Ecto neural progenitor cell (in vitro differentiated cells): Measurements from ENCODE around the gene PARVB.
"Not testable (repeated sequence)": the region's sequence is repeated elsewhere in the genome, so short reads cannot be mapped to it uniquely, and the experiment has no call there.

ENCODE experiments used
- DNase-seq: peaks from one replicate; pipeline ENCODE4 v3.0.0-alpha.2; 2018; ENCODE audit warnings: low spot score

Gene PARVB

DNA sequence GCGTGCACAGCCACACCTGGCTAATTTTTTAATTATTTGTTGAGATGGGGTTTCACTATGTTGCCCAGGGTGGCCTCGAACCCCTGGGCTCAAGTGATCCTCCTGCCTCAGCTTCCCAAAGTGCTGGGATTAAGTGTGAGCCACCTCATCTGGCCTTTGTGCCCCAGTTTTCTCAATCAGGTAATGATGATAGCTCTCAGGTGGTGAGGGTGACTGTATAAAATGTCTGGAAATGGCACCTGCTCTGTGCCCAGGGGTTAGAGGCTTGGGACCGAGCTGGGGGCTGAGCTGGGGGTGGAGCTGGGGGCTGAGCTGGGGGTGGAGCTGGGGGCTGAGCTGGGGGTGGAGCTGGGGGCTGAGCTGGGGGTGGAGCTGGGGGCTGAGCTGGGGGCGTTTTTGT lies 32.5 kb downstream of the PARVB start:
- not testable (repeated sequence) for DNase-seq

DNA sequence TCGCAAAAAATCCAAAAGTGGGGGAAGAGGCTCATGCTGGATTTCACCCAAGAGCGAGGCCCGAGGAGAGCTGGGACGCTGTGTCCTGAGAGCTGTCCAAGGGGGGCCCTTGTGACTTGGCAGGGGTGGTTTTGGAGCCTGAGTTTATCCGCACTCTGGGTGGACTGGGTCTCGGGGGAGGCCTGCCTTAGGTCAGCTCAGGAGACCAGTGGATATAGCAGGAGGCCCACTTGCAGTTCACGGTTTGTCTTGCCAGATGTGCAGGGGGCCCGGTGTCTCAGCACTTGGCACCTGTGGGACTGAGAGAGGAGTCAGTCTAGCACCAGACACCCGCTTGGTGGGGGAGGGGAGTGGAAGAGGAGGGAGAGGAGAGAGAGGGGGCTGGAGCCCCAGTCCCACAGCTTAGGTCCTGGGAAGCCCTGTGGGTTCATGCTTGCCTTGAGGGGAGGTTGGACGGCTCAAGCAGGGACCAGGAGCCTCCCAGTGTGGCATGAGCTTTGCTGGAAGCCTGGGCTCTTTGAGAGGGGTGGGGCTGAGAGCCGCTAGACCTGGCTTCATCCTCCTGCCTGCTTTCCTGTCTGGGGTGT lies 33.4 kb downstream of the PARVB start:
- DNase-seq = no peak

DNA sequence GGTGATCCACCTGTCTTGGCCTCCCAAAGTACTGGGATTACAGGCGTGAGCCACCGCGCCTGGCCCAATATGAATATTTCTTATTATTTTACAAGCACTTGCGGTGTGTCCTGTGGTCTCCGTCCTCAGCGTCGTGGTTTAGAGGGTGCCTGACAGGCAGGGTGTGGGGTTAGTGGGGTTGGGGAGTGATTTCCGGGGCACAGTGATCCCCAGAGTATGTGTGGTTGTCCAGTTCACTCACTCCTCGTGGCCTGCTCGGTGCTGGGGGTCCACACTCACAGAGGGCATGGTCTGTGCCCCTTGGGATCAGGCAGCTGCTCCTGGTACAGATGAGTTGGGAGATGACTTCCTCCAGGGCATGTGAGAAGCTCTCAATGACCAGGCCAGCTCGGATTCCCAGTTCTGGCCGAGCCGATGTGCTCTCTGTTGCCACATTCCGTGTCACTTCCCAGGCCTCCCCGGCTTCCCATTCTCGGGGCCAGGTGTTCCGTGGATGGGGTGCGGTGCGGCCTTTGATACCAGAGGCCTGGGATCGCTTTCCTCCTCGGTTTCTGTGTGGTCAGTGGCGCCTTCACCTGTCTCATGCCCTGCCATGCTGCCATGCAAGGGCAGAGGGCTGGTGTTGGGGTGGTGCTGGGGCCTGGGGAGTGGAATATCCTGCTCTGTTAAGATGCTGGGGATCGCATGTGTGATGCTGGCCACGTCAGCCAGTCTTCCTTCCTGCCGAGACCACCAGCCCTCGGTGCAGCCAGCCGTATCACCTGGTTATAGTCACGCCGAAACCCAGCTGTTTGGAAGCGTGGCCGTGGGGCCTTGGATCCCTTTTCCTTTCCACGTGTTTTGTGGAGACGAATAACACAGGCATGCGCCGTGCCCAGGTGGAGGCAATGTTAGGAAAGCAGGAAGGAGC lies 39.6 kb downstream of the PARVB start:
- DNase-seq = no peak

DNA sequence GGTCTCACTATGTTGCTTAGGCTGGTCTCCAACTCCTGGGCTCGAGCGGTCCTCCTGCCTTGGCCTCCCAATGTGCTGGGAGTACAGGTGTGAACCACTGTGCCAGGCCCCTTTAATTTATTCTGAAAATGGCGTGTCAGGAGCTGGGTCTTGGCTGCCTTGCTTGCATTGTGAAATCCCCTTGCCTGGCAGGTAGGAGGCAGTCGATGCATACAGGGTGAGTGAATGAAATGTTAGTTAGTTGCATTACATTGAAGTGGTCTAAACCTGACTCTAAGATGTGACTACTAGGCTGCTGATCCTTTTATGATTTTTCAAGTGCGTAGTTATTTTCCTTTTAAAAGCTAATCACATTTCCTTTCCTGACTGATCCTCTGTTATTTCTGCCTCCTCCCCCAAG lies 42.9 kb downstream of the PARVB start:
- no peak for DNase-seq

DNA sequence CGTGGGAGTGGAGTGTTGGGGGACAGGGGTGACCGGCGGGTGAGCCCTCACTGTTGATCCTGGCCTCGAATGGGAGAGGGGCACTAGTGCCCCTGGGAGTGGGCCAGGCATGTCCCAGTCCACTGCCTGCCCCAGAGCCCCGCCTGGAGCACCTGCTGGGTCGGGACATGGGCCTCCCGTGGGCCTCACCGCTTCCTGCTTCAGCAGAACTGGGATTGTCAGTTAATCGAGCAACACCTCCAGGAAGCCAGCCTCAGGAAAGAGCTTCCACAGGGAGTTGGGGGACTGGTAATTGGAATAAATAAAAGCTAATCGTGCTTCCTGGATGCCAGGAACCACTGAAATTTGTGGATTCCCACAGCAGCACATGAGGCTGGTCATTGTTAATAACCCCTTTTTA lies 43.8 kb downstream of the PARVB start:
- no peak for DNase-seq

DNA sequence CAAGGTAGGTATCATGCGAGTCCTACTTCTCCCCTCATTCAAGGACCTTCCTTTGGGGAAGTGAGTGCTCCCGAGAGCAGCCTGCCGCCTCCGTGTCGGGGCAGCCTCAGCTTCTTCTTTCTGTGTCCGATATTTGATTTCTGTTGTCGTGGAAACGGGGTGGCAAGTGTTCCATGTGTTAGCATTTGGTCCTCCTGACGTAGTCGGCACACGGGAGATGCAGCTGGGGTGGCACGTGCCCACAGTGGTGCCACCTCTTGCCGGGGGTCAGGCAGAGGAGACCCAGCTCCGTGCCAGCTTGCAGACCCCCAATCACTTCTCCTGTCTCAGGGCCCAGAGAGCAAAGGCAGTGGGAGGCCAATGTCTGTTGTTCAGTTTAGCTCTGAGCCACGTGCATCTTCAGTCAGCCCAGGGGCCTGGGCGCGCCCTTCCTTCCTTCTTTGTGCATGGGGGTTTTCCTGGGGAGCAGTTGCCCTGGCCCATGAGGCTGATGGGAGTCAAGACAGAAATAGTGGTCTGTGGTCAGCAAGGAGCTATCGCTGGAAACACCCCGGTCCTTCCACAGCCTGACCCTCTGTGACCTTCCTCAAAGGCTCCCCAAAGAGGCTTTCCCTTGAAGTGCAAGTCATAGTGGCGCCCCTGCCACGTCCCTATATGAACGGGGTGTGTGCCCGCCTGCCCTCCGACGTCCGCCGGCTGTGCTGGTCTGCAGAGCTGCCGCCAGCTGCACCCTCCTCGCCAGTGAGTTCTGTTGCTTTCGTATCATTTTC lies 44.5 kb downstream of the PARVB start:
- no peak for DNase-seq

DNA sequence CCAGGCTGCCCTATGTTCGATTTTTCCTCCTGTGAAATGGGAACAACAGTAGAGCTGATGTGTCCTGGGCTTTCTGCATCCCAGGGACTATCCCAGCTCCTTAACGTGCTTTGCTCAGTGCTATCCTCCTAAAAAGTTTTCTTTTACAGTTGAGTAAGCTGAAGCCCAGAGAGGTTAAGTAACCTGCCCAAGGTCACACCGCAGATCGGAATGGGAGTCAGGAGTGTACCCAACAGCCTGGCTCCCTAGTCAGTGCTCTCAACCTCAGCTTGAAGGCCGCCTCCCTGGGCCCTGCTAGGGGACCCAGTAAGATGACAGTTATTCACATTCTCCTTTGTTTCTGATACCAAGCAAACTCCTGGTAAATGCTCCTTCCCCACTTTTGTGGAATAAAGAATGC lies 45.9 kb downstream of the PARVB start:
- no peak for DNase-seq

DNA sequence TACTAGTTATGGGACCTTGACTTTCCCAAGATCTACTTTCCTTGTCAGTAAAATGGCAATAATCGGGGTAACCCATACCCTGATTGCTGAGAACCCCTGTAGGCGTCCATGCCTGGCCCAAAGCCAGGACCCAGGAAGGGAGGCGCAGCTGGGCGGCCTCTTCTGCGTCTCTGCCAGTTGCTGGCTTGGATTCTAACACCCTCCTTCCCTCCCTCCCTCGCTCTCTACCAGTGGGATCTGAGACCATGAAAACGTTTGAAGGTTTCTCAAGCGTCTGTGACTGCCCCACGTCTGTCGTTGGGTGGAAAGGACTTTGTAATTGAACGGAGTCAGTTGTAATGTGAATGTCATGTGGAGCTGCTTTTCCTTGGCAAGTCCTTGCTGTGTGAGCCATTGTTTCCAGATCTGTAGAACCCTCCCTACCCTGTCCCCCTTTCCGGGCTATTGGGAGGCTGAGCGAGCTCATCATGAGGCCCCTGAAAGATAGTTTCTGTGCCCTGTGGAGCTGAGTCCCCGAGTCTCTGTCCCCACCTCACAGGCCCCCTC lies 47.8 kb downstream of the PARVB start:
- DNase-seq = no peak

DNA sequence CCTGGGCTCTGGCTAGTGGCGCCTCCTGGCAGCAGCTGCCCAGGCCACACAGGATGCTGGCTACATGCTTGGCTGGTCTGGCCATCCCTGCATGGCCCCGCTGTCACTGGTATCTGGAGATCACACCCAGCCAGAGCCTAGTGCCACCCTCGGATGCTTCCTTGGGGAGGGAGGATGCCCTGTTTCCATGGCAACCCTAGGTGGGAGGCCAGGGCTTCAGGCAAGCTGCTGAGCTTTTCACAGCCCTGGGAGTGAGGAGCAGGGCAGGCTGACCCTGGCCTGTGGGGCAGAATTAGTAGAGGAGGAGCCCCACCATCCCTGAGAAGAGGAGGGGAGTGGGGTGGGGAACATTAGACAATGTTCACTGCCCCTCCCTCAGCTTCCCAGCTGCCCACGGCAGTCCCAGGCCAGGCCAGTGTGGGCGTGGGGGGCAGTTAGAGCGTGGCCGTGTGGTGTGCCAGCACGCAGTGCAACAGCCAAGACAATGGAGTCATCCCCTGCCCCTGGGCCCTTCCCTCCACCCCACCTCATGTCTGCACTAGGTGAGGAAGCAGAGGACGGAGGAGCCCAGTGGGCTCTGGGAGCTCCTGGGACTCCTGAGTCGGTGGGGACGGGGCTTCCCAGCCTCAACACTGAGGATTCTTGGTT lies 50.4 kb downstream of the PARVB start:
- no peak for DNase-seq

DNA sequence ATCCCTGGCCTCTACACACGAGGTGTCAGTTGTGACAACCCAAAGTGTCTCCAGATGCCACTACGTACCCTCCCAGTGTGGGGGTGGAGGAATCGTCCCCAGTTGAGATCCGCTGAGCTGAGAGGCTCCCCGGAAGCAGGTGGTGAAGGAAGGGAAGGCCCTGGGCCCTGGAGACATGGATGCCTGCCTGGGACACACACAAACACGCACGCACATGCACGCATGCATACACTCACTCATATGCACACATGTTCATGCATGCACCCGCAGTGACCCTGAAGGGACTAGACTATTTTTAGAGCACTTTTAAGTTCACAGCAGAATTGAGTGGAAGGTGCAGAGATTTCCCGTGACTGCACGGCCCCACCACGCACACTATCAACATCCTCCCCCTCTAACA lies 50.9 kb downstream of the PARVB start:
- no peak for DNase-seq

DNA sequence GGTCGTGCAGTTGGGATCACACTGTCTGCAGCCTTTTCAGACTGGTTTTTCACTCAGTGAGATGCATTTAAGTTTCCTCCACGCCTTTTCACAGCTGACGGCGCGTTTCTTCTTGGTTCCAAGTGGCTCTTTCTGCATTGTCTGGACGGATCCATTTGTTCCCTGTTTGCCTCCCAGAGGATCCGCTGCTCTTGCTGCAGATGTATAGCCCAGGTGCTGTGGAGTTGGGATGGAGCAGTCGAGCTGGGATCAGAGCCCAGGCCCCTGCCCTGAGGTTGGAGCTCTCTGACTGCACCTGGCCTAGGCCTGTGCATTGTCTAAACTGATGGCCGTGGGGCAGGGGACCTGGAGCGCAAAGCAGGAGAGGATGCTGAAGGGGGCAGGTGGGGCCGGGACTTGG lies 51.6 kb downstream of the PARVB start:
- no peak for DNase-seq

DNA sequence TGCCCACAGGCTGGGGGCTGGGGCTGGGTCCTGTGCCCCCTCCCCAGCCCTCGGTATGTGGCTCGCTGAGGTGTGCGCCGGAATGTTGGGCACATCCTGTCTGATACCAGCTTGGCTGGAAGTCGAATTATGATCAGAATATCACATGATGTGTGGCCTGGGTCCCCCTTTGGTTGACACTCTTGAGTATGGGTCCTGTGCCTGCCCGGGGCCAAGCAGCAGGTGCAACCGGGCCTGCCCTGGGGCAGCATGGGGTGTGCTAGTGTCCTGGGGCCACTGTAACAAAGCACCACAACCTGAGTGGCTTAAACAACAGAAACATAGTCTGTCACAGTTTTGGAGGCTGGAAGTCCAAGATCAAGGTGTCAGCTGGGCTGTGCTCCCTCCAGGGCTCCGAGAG lies 52.7 kb downstream of the PARVB start:
- DNase-seq = no peak

DNA sequence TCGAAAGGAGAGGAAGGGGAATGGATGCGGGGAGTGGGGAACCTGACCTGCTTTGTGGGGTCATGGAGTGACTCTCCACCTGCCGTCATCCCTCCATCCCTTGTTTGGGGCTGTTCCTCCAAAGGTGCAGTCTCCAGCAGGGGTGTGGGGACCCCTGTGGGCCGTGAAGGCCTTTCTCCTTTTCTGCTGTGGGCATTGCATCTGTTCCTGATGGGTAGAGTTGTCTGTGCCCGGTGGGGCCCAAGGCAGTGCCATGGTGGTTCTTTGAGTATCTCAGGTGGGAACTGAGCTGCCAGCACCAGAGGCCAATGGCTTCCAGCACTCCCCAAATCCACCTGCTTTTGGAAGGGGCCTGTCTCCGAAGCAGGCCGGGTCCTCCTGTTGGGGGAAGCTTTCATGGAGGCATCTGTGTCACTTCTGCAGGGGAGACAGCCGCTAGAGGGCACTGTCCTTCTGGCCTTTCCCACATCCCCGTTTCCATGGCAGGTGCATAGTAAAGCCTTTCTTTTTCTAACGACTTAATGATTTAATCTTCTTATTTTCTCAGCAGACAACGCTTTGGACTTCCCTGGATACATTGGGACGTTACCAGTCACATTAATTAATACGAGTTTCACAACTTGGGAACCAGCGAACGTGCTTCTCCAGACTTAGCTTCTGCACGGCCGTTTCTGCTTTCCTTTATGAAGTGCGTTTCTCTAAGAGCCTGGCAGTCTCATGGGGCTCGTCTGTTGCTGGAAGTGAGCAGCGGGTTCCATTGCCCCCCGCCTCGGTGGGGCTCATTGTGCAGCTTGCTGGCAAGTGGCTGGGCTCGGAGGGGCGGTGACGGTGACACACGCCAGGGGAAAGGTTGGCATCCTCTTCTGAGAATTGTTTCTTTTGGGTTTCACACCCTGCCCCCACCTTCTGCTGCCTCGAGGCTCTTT lies 57.1 kb downstream of the PARVB start:
- DNase-seq = peak; percentile 87

DNA sequence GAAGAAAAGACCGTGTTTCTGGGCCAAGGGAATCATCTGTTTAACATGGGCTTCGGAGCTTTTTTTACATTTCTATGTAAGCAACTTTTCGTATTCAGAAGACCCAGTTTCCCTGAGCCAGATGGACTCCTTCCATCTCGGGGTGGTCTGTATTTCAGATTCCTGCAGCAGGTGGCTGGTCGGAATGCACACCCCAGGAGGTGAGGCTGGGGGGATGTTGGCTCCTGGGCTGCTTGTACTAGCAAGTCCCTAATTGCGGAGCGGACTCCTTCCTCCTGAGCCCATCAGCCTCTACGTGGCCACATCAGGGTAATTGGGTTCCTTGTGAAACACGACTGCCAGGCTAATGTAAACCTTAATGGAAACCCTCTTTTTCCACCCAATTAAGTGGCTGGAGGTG lies 58.7 kb downstream of the PARVB start:
- no peak for DNase-seq

DNA sequence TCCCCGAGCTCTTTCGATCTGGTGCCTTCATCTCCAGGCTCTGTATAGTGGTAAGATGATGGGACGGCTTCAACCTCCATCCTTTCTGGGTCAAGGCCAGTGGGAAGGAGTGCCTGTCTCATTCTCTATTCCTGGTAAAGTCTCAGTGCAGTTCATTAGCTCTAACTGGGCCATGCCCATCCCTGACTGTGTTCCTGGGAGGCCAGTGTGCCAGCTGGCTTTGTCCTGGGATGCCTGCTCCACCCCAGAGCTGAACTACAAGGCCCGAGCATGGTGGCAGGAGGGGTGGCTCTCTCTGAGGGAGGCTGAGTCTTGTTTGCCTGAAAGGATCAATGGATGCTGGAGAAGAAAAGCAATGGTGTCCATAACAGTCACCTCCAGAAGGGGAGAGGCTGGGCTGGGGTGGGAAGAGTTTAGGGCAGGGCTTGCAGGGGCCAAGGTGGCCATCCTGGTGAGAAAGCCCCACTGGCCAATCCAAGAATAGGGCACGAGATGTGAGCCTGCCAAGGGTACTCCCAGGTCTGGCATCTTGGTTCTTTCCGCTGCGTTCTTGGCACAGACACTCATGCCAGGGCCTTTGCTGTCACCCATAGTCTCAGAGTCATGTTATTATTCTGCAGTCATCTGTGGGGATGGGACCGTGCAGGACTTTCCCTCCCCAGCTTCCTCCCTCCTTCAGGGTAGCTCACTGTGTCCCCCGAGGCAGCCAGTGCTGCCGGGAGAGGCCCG lies 60.1 kb downstream of the PARVB start:
- no peak for DNase-seq

DNA sequence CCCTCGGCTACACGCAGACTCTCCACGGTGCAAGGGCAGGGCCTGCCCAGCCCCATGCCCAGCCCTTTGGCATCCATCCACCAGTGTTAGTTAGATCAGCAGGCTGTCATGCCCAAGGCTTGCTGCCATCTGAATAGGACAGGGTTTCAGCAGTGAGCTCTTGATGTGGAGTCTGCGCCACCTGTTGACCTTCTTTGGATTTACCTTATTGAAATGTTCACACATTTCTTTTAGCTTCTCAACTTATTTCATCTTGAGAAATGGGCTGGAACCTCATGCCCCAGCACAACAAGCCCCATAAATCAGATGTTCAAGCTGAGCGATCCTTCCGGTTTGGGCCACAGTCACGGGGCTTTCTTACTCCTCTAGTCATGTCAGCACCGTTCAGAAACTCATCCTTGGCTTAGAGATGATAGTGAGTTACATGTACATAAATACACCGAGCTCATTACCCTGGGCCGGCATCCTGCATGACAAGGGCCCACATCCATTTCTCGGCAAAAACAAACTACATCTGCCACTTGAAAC lies 61.7 kb downstream of the PARVB start:
- no peak for DNase-seq

DNA sequence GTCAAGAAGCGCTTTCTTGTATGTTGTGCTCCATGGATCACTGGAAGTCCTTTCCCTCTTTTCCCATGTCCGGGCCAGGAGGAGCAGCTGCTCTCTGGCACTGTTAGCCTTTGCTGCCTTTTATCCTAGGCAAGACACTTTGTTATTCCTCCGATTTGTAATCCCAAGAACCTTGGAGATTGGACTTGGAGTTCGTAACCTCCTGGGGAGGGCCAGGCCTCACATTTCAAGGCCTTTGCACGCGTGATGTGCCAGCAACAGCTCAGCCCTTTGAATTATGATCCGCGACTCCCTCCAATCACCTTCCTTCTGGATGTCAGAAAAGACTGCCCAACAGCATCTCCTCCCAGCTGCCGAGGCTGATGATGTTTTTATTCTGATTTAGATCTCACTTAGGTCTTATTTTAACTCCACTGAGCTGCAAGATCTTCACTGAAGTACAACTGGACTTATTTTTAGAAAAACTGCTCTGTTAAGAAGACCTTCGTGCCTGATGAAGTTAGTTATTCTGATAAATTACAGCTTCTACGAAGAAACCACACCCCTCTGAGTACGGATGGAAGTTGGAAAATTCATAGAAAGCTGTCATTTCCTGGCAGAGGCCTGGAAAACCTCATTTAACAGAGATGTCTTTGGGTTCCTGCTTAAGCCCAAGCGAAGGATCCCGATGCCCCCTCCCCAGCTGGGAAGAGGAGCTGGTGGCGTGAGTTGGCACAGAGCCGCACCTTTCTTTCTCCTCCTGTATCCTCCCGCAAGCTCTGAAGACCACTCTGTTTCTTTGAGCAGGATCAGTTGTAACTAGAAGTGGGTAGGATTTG lies 62.4 kb downstream of the PARVB start:
- DNase-seq = no peak

DNA sequence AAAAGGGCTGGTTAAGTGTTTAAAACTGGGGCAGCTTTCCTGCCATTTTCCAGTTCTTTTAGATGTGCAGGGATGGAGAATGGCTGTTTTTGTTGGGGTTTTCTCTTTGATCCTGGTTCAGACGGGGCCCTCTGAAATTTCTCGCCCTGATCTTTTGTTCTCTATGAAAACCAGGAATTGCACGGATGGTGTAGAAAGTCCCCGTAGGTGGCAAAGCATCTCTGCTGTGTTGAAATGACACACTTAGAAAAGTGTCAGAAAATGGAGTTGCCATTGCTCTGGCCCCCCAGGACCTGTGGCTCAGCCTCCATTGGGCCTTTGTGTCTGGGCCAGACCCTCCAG lies 63.0 kb downstream of the PARVB start:
- DNase-seq = no peak

DNA sequence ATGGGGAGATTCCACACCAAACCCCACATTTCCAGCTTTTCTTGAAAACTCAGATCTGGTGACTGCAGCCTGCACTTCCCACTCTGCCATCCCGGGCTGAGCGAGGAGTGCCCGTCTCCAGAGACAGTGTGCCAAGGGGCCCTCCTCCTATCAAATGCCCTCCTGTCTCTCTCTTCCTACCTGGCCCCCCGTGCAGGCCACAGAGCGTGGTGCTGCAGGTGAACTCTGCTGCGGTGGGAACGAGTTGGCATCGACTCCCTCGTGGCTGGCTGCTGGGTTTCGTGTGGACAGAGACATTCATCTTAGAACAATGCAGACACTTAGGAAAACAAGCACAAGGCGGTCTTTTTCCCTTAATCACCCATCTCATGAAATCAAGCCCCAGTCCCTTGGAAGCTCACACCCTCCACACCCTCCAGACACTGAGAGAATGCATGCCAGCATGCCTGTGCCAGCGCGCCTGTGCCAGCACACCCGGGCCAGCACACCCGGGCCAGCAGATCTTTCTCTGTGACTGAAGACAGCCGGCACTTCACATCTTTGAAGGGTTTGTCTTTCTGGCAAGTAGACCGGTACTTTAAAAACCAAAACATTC lies 65.0 kb downstream of the PARVB start:
- DNase-seq = no peak
